Keratinocyte (primary cell): ENCODE measurements around the gene DDX46. TPM values are rescaled to one million over a fixed set of nuclear protein-coding genes. Genes with fewer than 3 reads are reported as not detected.

Experiments
- DNase-seq: peaks from one replicate; pipeline ENCODE4 v3.0.0-alpha.2; 2011; ENCODE audit warnings: low read depth, missing footprints, low spot score
- FAIRE-seq: peaks from 2 replicates; lab custom pipeline; 2011; peaks lifted over from hg19 to GRCh38; lab: Jason Lieb, UNC
- H2AFZ ChIP-seq: 2 replicates; pipeline ENCODE4 v1.6.0; 2012; ENCODE audit warnings: low read length, control low read depth, inconsistent platforms; ENCODE audit not compliant: control insufficient read depth
- H3K27ac ChIP-seq: 2 replicates; pipeline ENCODE4 v1.5.1; 2011; ENCODE audit warnings: low read length; ENCODE audit not compliant: control insufficient read depth, insufficient read depth
- H3K27me3 ChIP-seq: 3 replicates; pipeline ENCODE4 v1.6.0; 2011; ENCODE audit warnings: low read length; ENCODE audit not compliant: control insufficient read depth, insufficient read depth; ENCODE audit errors: extremely low read depth
- H3K36me3 ChIP-seq, 2 experiments: 2 replicates in 1 of 2; 3 replicates in 1 of 2; pipeline ENCODE4 v1.5.1; 2011; ENCODE audit warnings: low read length in 2 of 2, mild to moderate bottlenecking in 1 of 2; ENCODE audit not compliant: control insufficient read depth in 2 of 2, insufficient read depth in 2 of 2; ENCODE audit errors: extremely low read depth in 1 of 2
- H3K4me1 ChIP-seq: 3 replicates; pipeline ENCODE4 v1.5.1; 2011; ENCODE audit warnings: low read length; ENCODE audit not compliant: control insufficient read depth, insufficient read depth; ENCODE audit errors: extremely low read depth
- H3K4me2 ChIP-seq: 3 replicates; pipeline ENCODE4 v1.6.0; 2011; ENCODE audit warnings: low read depth, low read length; ENCODE audit not compliant: control insufficient read depth, insufficient read depth; ENCODE audit errors: extremely low read depth
- H3K4me3 ChIP-seq, 3 experiments: fragments of 200-600 bp in 1 of 3; sonication (generic) in 1 of 3; 2 replicates in 2 of 3; 3 replicates in 1 of 3; pipeline ENCODE4 v1.5.1; 2011 to 2016; ENCODE audit warnings: low read length in 3 of 3, mild to moderate bottlenecking in 3 of 3, control low read depth in 2 of 3, inconsistent platforms in 1 of 3, low read depth in 1 of 3, mixed read lengths in 1 of 3, mixed run types in 1 of 3, moderate library complexity in 1 of 3; ENCODE audit not compliant: control insufficient read depth in 2 of 3, insufficient read depth in 2 of 3; ENCODE audit errors: extremely low read depth in 1 of 3
- H3K79me2 ChIP-seq: 2 replicates; pipeline ENCODE4 v1.6.0; 2012; ENCODE audit warnings: low read length; ENCODE audit not compliant: control insufficient read depth, insufficient read depth
- H3K9ac ChIP-seq: 3 replicates; pipeline ENCODE4 v1.6.0; 2011; ENCODE audit warnings: low read length; ENCODE audit not compliant: control insufficient read depth, insufficient read depth; ENCODE audit errors: extremely low read depth
- H3K9me1 ChIP-seq: 3 replicates; pipeline ENCODE4 v1.6.0; 2011; ENCODE audit warnings: low read length; ENCODE audit not compliant: control insufficient read depth, insufficient read depth; ENCODE audit errors: extremely low read depth
- H3K9me3 ChIP-seq: 2 replicates; pipeline ENCODE4 v1.5.1; 2012; ENCODE audit warnings: low read depth, low read length; ENCODE audit not compliant: control insufficient read depth
- H4K20me1 ChIP-seq: 3 replicates; pipeline ENCODE4 v1.6.0; 2011; ENCODE audit warnings: low read length; ENCODE audit not compliant: control insufficient read depth, insufficient read depth; ENCODE audit errors: extremely low read depth
- EZH2 ChIP-seq: IDR thresholded peaks from one replicate; pipeline ENCODE4 v1.6.1; 2012; ENCODE audit warnings: inconsistent platforms, mild to moderate bottlenecking, low read length, moderate library complexity
- dilution Hi-C: fragments of 300-500 bp; cut with MboI; formaldehyde crosslinking; loops from one replicate; pipeline ENCODE4 v1.7.0; 2020; ENCODE audit warnings: low sequenced_read_pairs; ENCODE audit not compliant: extremely low pct_ligation_motif_present
- polyA plus RNA-seq, 5 experiments: library from polyadenylated mRNA; depleted of rRNA in 3 of 5; stranded (reverse) in 3 of 5; stranded (forward) in 1 of 5; unstranded in 1 of 5; fragments of >200 nt; gene quantifications; 1 replicate in 1 of 5; 2 replicates in 3 of 5; 3 replicates in 1 of 5; pipeline versions ENCODE4 v1.2.1 to v1.2.3, GENCODE V29; 2011 to 2012; ENCODE audit warnings: missing spikeins in 2 of 5, low read depth in 1 of 5, low replicate concordance in 1 of 5
- TF ChIP-seq, protein P1 (sequence below), 3 experiments: IDR thresholded peaks in 1 of 3; conservative IDR thresholded peaks in 1 of 3; optimal IDR thresholded peaks in 1 of 3; 2 replicates in 2 of 3; 3 replicates in 1 of 3; pipeline versions ENCODE3 to v1.5.1; 2011; ENCODE audit warnings: low read length in 3 of 3, mild to moderate bottlenecking in 3 of 3, moderate library complexity in 2 of 3, control low read depth in 1 of 3, inconsistent platforms in 1 of 3; ENCODE audit not compliant: insufficient read depth in 2 of 3; ENCODE audit errors: extremely low read depth in 1 of 3

DDX46 gene
- polyA plus RNA-seq, 1 donor (not counting 4 experiments of a cell fraction or from before 2014, with no cell fraction given) = 39.0 TPM

DNA sequence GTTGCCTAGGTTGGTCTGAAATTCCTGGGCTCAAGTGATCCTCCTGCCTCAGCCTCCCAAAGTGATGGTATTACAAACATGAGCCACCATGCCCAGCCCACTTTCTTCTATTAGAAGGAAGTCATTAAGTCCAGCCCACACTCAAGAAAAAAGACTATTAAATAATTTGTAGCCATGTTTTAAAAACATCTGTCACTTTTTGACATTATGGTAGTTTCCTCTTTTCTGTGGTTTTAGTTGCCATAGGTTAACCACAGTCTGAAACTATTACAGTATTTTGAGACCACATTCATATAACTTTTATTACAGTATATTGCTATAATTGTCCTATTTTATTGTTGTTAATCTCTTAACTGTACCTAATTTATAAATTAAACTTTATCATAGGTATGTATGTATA lies 55.2 kb downstream of the DDX46 start:
- Histone ChIP-seq H2AFZ (no peak overlapping the region), H3K36me3 (peaks cover 5 to 7% of the 10 kb centered on the region in 2 experiments), H3K9me1 (no peaks in the 10 kb centered on the region), H3K9me3 (no peaks in the 10 kb centered on the region), H3K4me1 (no peaks in the 10 kb centered on the region), H4K20me1 (no peaks in the 10 kb centered on the region), H3K27ac (no peak overlapping the region), H3K9ac (no peak overlapping the region), H3K27me3 (no peaks in the 10 kb centered on the region), H3K79me2 (no peaks in the 10 kb centered on the region), H3K4me2 (no peak overlapping the region), H3K4me3 (no peak overlapping the region)
- DNase-seq = no peak
- TF ChIP-seq, protein P1, sequence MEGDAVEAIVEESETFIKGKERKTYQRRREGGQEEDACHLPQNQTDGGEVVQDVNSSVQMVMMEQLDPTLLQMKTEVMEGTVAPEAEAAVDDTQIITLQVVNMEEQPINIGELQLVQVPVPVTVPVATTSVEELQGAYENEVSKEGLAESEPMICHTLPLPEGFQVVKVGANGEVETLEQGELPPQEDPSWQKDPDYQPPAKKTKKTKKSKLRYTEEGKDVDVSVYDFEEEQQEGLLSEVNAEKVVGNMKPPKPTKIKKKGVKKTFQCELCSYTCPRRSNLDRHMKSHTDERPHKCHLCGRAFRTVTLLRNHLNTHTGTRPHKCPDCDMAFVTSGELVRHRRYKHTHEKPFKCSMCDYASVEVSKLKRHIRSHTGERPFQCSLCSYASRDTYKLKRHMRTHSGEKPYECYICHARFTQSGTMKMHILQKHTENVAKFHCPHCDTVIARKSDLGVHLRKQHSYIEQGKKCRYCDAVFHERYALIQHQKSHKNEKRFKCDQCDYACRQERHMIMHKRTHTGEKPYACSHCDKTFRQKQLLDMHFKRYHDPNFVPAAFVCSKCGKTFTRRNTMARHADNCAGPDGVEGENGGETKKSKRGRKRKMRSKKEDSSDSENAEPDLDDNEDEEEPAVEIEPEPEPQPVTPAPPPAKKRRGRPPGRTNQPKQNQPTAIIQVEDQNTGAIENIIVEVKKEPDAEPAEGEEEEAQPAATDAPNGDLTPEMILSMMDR (optimal IDR thresholded peaks at IDR 0.05 in 1 of 3, IDR thresholded peaks at IDR 0.05 in 1 of 3, conservative IDR thresholded peaks at IDR 0.05 in 1 of 3; ENCODE audit: extremely low read depth in 1 of 3, insufficient read depth in 2 of 3, low read length in 3 of 3) = no peak
- no peak for TF ChIP-seq EZH2
- FAIRE-seq = no peak
- dilution Hi-C loops = no loop called here

DNA sequence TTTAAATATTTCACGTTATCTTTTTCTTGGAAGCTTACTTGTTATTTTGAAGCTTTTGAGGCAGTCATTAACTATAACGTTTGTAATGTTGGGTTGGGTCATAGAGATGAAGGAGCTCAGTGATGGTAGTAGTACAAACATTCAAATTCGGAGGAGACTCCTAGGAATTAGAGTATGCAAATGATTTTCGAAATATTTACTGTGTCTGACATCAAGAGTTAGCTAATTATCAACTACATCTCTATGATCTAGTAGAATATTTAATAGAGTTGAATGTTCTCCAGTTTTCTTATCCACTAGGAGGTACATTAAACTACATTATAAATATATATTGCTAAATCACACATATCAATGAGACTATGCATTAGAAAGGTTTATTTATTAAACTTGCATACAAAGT lies 58.4 kb downstream of the DDX46 start:
- Histone ChIP-seq H3K4me3 (no peak overlapping the region), H3K9me1 (no peaks in the 10 kb centered on the region), H3K9me3 (no peaks in the 10 kb centered on the region), H3K27me3 (no peaks in the 10 kb centered on the region), H3K79me2 (no peaks in the 10 kb centered on the region), H3K9ac (no peak overlapping the region), H3K27ac (no peak overlapping the region), H4K20me1 (no peaks in the 10 kb centered on the region), H3K4me2 (no peak overlapping the region), H2AFZ (no peak overlapping the region), H3K36me3 (peaks cover 3 to 15% of the 10 kb centered on the region in 2 experiments), H3K4me1 (no peaks in the 10 kb centered on the region)
- no peak for FAIRE-seq
- DNase-seq = no peak
- TF ChIP-seq EZH2 = no peak
- TF ChIP-seq, protein P1 (optimal IDR thresholded peaks at IDR 0.05 in 1 of 3, IDR thresholded peaks at IDR 0.05 in 1 of 3, conservative IDR thresholded peaks at IDR 0.05 in 1 of 3; ENCODE audit: extremely low read depth in 1 of 3, insufficient read depth in 2 of 3, low read length in 3 of 3) = no peak
- dilution Hi-C loops = no loop called here
